ENCODE measurements around the gene MAPK8IP1.

DNA sequence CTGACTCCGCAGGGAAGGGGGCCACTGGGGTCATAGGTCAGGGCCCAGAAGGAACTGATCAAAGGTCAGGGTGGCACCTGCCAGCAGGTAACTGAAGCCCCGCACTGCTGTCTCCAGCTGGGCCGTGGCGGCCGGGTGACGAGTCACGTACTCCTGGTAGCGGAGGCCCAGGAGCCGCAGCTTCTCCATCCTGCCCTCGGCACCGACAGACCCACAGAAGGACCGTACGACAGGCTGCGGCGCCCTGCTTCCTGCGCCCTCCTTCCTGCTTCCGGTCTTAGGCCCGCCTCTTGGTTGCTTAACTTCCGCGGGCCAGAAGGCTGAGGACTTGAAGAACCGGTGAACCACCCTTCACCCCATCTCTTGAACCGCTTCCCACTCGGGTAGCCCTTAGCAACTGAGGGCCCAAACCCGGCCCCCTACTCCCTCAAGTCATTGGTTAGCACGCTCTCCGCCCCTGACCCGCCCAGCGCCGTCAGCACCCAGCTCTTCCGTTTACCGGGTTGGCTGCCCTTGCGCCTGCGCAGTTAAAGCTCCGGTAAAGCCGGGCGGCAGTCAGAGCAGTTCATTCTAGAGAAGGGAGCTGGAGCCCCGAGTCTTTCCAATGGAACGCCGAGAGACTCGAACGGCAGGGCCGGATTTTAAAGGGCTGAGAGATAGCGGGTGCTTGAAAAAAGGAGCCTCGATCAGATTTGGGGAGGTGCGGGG is 32.3 kb downstream of the MAPK8IP1 start, which contains the start of gene PEX16:
- TF ChIP-seq HNF4A (conservative IDR thresholded peaks at IDR 0.05) (peak; percentile 47 to 64), CTCF (IDR thresholded peaks at IDR 0.05; ENCODE audit: low read depth, low read length, missing input control) (no peak), REST (IDR thresholded peaks at IDR 0.05) (peak; percentile 84), JUND (IDR thresholded peaks at IDR 0.05) (peak; percentile 34 to 39), SP1 (IDR thresholded peaks at IDR 0.05) (peak; percentile 85), FOXA1 (IDR thresholded peaks at IDR 0.05) (peak; percentile 9)
- TF ChIP-seq, protein P1, sequence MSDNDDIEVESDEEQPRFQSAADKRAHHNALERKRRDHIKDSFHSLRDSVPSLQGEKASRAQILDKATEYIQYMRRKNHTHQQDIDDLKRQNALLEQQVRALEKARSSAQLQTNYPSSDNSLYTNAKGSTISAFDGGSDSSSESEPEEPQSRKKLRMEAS (IDR thresholded peaks at IDR 0.05) = peak; percentile 77
